Glomerular visceral epithelial cell (primary cell): ENCODE data around the gene SPRR5.

Experiments
- DNase-seq: peaks from one replicate; pipeline ENCODE4 v3.0.0-alpha.2; 2016; ENCODE audit errors: extremely low spot score

SPRR5 gene

DNA sequence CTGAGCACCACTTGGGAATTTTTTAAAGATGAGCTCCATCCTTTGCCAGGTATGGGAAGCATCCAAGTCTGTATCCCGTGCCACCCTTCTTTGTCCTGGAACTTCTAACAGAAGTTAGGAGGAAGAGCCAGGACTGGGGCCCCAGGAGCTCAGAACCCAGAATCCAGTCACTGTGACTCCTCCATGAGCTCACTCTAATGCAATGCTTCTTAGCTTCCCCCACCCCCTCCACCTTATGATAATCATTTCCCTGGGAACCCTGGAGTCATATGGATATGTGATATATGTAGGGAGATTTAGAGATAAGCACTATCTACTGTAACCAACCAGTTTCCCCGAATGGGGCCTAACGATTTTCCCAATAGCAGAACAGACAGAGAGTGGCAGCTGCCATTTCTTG, 758 bp upstream of the SPRR5 start:
- DNase-seq, result no peak

DNA sequence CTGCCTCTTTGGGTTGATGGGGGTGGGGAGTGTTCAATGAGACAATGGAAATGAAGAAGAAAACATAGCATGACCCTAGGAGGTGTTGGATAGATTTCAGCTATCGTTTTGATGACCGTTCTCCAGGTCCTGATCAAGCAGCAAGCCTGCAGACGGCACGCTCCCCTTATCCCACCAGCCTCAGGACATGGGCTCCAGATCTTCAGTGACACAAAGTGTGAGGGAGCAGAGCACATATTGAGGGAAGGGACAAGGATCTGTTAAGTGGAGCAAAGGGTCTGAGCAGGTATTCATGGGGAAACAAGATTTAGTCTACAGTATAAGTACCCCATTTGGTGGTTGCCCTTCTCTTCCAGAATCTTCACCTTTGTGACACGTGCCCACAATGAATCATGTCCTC, 4.7 kb downstream of the SPRR5 start:
- no peak for DNase-seq

DNA sequence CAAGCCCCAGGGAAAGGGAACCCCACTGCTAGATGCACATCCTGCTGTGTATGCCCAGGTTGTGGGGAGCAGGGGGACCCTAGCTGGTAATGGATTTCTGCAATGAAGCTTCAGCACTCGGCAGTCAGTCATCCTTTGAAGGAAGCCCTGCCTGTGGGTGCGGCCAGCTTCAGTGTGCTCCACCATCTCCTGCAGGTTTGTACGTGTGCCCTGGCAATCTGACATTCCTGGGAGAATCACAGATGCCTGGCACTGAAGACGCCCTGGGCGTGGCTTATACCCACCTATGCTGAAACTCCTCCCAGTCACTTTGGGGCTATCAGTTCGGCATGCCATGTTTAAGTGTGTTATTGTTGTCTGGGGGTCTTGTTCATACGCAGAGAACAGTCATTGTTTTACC, 6.8 kb downstream of the SPRR5 start:
- no peak for DNase-seq

GRCh38 chr1:152954436-152954835, 7.4 kb downstream of the SPRR5 start:
- DNase-seq, result no peak

DNA sequence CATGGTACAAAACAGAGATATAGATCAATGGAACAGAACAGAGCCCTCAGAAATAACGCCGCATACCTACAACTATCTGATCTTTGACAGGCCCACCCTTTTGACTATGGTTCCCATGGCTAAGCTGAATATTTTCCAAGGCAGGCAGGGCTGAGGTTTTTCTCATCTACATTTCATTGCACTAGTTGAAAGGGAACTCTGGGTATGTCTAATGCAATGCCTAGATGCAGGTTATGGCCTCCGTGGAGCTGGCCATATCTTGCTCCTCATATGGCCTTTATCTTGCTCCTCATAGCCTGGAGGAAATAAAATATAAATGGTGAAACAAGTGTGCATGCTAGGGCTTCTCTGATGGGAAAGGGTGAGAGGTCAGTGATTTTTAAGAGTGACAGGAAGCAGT, 10.6 kb downstream of the SPRR5 start:
- DNase-seq, result no peak

DNA sequence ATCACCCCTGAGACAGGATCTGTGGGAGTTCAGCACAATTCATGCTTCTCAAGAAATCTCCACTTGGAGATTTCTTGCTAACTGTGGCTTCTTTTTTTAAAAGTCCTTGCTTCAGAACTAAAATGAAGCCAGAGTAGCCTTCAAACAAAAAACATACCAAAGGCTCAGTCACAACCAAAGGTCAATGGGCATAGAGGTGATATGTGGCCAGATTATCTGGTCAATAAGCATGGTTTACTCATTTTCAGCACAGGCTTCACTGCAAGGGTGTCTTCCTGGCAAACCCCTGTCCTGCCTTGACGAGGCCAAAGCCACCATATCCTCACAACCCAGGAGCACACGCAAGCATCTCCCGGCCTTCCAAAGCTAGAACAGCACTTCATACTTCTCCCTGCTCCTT, 12.3 kb downstream of the SPRR5 start:
- no peak for DNase-seq

DNA sequence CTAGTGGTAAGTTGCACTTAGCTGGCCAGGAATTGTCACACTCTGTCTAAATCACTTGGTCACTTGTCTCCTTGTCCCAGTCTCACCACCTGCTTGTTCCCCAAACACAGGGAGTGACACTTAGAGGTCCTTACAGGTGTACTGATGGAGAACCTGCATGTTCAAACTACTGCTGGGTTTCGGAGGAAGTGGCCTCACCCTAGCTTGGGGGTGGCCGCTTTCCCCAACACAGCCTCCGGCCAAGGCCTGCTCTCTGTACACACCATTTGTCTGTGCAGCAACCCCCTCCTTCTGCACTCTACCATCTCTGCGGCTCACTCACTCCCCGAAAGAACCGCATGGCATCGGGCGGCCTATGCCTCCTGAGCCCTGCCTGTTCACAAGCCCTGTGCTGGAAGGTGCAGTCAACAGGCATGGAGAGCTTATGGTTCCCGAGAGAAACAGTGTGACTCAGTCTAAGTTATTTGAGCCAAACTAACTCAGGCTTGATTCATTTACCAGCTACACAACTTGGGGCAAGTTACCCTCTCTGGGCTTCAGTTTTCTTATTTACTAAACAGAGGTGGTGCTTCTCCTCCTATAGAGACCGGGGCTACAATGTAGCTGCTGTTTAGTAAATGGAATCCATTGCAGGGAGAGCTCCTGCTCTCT, 12.9 kb downstream of the SPRR5 start:
- no peak for DNase-seq

DNA sequence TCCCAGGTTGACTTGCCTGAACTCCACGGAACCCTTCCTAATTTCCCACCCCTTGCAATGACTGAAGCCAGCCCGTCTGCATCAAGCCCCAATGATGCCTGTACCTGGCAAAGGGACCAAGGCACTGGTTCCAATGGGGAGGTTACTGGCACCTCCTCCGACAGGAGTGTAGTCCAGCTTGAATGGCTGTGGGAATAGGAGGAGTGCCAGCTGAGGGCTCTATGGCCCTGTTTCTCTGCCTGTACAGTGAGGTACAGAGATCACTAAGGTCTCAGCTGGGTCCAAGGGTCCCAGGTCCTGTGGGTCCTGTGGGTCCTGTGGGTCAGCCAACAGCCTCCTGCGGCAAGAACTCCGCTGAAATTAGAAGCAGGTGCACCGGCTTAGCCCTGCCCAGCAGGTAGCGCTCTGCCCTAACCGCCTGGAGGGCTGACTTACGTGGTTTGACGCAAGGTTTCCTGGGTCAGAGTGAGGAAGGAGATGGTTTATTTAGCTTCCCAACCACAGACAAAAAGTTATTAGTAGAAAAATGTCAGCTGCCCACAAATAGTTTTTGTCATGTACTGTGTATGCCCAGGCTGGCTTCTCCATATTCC, 13.5 kb downstream of the SPRR5 start:
- no peak for DNase-seq

GRCh38 chr1:152961226-152961891, 14.4 kb downstream of the SPRR5 start:
- DNase-seq, result no peak

GRCh38 chr1:152962876-152963415, 15.9 kb downstream of the SPRR5 start:
- no peak for DNase-seq

GRCh38 chr1:152964536-152964935, 17.5 kb downstream of the SPRR5 start:
- no peak for DNase-seq

GRCh38 chr1:152965853-152966252, 18.8 kb downstream of the SPRR5 start:
- DNase-seq, result no peak

DNA sequence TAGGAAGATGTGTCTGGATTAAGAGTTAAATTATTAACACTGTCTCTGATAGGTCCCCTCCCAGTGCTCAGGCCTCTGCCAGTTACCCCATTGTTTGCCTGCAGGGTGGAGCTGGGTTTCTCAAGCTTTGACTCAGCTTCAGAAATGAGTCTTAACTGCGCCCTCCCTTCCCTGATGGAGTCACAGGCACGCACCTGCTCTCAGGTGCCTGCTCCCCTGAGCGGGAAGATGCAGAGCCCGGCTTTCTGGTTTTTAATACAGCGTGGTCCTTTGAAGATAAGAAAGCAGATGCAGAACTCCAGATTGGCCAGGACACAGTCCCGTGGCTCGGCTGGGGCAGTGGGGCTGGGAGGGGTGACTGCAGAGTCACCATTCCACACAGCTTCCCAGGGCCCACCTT, 20.2 kb downstream of the SPRR5 start:
- no peak for DNase-seq

GRCh38 chr1:152968248-152968647, 21.2 kb downstream of the SPRR5 start:
- DNase-seq, result no peak

GRCh38 chr1:152969036-152969435, 22.0 kb downstream of the SPRR5 start:
- DNase-seq, result no peak

DNA sequence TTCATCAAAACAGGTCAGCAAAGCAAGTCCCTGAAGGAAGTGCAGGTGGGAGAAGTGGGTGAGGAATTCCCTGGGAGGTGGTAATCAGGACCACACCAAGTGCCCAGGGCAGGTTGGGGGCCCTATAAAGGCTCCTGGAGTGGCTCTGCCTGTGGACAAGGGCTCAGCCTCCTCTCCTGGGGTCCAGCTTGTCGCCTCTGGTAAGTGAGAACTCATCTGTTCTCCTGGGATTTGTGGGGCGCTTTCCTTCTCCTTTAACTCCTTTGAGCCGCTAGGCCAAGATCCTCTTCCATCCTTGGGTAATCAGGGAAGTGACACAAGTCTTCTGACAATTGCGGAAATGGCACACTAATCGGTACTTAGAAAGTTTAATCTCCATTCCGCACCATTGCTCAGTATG, 23.5 kb downstream of the SPRR5 start, which contains the start of gene SPRR4:
SPRR4 (plus strand) TSS at position 154 of the 400 bp plus-strand sequence. CDS start 1,243 bp downstream, outside the sequence.
- DNase-seq, result no peak

GRCh38 chr1:152972196-152972886, 25.3 kb downstream of the SPRR5 start:
- DNase-seq, result no peak

DNA sequence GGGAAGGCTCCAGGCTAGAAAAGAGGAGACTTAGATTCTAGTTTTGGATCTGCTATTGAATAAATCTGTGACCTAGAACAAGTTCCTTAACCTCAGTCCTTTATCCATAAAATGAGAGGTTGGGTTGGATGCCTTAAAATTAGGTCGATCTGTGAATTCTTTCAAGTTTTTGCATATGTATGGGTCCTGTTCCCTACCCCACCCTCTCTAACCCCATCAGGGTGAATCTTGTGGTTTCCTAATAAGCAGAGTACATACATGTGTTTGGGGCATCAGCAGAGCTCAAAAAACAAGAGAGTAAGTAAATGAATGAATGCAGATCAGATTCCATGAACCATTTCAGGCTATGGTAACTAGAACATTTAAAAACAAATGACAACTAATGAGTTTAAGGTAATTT, 29.7 kb downstream of the SPRR5 start:
- DNase-seq, result no peak

GRCh38 chr1:152977614-152978013, 30.6 kb downstream of the SPRR5 start:
- DNase-seq, result no peak

- DNase-seq, result no peak
Measured at GRCh38 chr1:152980676-152981075, 33.7 kb downstream of the SPRR5 start.

GRCh38 chr1:152981146-152981871, 34.3 kb downstream of the SPRR5 start:
- no peak for DNase-seq

DNA sequence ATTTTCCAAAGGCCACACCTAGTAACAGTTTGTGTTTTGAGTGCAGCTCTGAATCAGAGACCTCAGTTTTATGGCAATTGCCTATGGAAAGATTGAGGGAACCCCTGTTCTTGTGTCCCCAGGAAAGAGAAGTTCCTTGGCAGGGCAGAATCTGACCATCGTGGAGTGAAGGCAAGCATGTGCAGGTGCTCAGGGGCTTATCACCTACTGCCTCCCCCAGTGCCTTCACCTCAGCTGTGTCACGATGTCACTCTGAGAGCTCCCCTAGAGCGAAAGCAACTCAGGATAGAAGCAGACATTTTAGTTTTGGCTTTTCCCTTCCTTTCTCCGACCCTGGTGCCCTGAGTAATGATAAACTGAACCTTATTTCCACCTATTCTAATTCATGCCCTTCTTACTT, 35.1 kb downstream of the SPRR5 start:
- DNase-seq, result no peak
